OCI-LY1 (cell line): ENCODE data around the gene SIRT5.

Experiments
- H2AFZ ChIP-seq: fragments of 200-600 bp; sonication (generic), shearing (Covaris generic); 2 replicates; pipeline ENCODE4 v1.6.0; 2014; ENCODE audit warnings: antibody characterized with exemption, mild to moderate bottlenecking, low read length
- H3F3A ChIP-seq: fragments of 200-600 bp; sonication (generic), shearing (Covaris generic); 2 replicates; pipeline ENCODE4 v1.6.0; 2014; ENCODE audit warnings: mild to moderate bottlenecking, antibody characterized with exemption, low read length, moderate library complexity; ENCODE audit not compliant: insufficient read depth
- H3K27ac ChIP-seq: fragments of 200-600 bp; sonication (generic); 2 replicates; pipeline ENCODE4 v1.5.1; 2014; ENCODE audit warnings: low read length, mixed run types, mild to moderate bottlenecking, low read depth; ENCODE audit not compliant: poor library complexity, severe bottlenecking
- H3K27me3 ChIP-seq: fragments of 200-600 bp; sonication (generic); 2 replicates; pipeline ENCODE4 v1.6.0; 2014; ENCODE audit warnings: antibody characterized with exemption, mild to moderate bottlenecking, low read length, moderate library complexity; ENCODE audit not compliant: insufficient read depth
- H3K36me3 ChIP-seq: fragments of 200-600 bp; sonication (generic); 2 replicates; pipeline ENCODE4 v1.6.1; 2014; ENCODE audit warnings: mild to moderate bottlenecking, antibody characterized with exemption, low read length, moderate library complexity, mixed read lengths; ENCODE audit not compliant: insufficient read depth
- H3K4me1 ChIP-seq: fragments of 200-600 bp; sonication (generic); 2 replicates; pipeline ENCODE4 v1.5.1; 2014; ENCODE audit warnings: mild to moderate bottlenecking, low read length, moderate library complexity; ENCODE audit not compliant: insufficient read depth, severe bottlenecking
- H3K4me2 ChIP-seq: fragments of 200-600 bp; sonication (generic), shearing (Covaris generic); 2 replicates; pipeline ENCODE4 v1.6.1; 2014; ENCODE audit warnings: low read length
- H3K4me3 ChIP-seq: fragments of 200-600 bp; sonication (generic); 2 replicates; pipeline ENCODE4 v1.5.1; 2014; ENCODE audit warnings: low read length, low read depth, mild to moderate bottlenecking, mixed read lengths; ENCODE audit not compliant: poor library complexity, severe bottlenecking
- H3K79me2 ChIP-seq: fragments of 200-600 bp; shearing (Covaris generic); 2 replicates; pipeline ENCODE4 v1.6.1; 2016; ENCODE audit warnings: mixed run types, low read length, mixed read lengths; ENCODE audit not compliant: insufficient read depth
- H3K9ac ChIP-seq: fragments of 200-600 bp; sonication (generic), shearing (Covaris generic); 2 replicates; pipeline ENCODE4 v1.6.1; 2014; ENCODE audit warnings: mild to moderate bottlenecking, low read length, mixed read lengths
- H3K9me2 ChIP-seq: fragments of 200-600 bp; sonication (generic), shearing (Covaris generic); 2 replicates; pipeline ENCODE4 v1.6.1; 2014; ENCODE audit warnings: low read depth, mild to moderate bottlenecking, low read length, mixed read lengths
- H3K9me3 ChIP-seq: fragments of 200-600 bp; shearing (Covaris generic); 2 replicates; pipeline ENCODE4 v1.6.1; 2014; ENCODE audit warnings: low read length, mixed read lengths
- H4K20me1 ChIP-seq: fragments of 200-600 bp; sonication (generic), shearing (Covaris generic); 2 replicates; pipeline ENCODE4 v1.6.0; 2016; ENCODE audit warnings: mild to moderate bottlenecking, low read length; ENCODE audit not compliant: insufficient read depth
- EZH2 ChIP-seq: fragments of 200-600 bp; sonication (generic), shearing (Covaris generic); IDR thresholded peaks from 2 replicates; pipeline ENCODE4 v1.8.0; 2017; ENCODE audit warnings: borderline replicate concordance, mixed run types, mild to moderate bottlenecking, antibody characterized with exemption, low read length, moderate library complexity, mixed read lengths
- TF ChIP-seq, protein P1 (sequence below): fragments of 200-600 bp; sonication (generic), shearing (Covaris generic); IDR thresholded peaks from 2 replicates; pipeline ENCODE4 v1.5.1; 2017; ENCODE audit warnings: mild to moderate bottlenecking, antibody characterized with exemption, low read length, moderate library complexity, mixed read lengths

Gene SIRT5

DNA sequence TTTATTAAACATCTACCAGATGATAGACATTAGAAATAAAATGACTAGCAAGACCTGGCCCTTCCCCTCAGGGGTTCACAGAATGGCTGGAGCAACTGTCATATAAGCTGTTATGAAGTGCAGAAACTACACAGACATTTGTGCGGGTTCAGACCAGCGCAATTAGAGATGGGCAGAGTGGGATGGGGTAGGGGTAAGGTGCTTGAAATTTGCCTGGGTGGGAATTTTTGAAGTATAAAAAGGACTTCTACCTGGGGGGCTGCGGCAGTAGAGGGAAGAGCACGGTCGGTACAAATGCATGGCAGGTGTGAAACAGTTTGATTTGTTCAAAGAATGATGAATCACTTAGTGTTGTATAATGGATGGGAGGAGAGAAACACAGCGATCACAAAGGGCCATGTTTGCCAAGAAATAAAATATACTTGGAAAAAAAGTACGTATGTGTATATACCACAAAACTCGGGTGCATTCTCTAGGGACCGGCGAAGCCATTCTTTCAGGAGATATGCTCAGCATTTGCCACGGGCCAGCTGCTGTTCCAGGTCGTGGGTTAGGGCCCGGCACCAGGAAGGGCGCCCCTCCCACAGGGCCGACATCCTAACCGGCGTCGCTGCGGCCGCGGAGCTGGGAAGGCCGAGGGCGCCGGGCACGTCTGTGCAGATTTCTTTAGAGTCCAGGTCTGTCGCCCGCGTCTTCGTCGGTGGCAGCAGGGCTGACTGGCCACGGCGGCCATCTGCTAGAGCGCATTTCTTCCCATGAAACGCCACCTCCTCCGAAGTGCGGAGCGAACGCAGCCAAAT is 39.9 kb downstream of the SIRT5 start:
- peaks cover 26% of the 10 kb centered on the region for H3K36me3 ChIP-seq
- no peaks in the 10 kb centered on the region for H3K9me2 ChIP-seq
- H4K20me1 ChIP-seq = no peaks in the 10 kb centered on the region
- no peaks in the 10 kb centered on the region for H3K27me3 ChIP-seq
- no peak overlapping the region for H2AFZ ChIP-seq
- peak overlapping the region; percentile 95 for H3K4me2 ChIP-seq
- H3K79me2 ChIP-seq = peaks cover 16% of the 10 kb centered on the region
- H3K4me1 ChIP-seq = peaks cover 57% of the 10 kb centered on the region
- peaks cover 8% of the 10 kb centered on the region; the same call in 1 of the 2 replicates for H3F3A ChIP-seq
- no peaks in the 10 kb centered on the region for H3K9me3 ChIP-seq
- TF ChIP-seq, protein P1, sequence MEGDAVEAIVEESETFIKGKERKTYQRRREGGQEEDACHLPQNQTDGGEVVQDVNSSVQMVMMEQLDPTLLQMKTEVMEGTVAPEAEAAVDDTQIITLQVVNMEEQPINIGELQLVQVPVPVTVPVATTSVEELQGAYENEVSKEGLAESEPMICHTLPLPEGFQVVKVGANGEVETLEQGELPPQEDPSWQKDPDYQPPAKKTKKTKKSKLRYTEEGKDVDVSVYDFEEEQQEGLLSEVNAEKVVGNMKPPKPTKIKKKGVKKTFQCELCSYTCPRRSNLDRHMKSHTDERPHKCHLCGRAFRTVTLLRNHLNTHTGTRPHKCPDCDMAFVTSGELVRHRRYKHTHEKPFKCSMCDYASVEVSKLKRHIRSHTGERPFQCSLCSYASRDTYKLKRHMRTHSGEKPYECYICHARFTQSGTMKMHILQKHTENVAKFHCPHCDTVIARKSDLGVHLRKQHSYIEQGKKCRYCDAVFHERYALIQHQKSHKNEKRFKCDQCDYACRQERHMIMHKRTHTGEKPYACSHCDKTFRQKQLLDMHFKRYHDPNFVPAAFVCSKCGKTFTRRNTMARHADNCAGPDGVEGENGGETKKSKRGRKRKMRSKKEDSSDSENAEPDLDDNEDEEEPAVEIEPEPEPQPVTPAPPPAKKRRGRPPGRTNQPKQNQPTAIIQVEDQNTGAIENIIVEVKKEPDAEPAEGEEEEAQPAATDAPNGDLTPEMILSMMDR = no peak
- no peak for TF ChIP-seq EZH2
- peak overlapping the region; percentile 95 for H3K4me3 ChIP-seq
- H3K27ac ChIP-seq = peak overlapping the region; percentile 80
- peak overlapping the region; percentile 81 for H3K9ac ChIP-seq

DNA sequence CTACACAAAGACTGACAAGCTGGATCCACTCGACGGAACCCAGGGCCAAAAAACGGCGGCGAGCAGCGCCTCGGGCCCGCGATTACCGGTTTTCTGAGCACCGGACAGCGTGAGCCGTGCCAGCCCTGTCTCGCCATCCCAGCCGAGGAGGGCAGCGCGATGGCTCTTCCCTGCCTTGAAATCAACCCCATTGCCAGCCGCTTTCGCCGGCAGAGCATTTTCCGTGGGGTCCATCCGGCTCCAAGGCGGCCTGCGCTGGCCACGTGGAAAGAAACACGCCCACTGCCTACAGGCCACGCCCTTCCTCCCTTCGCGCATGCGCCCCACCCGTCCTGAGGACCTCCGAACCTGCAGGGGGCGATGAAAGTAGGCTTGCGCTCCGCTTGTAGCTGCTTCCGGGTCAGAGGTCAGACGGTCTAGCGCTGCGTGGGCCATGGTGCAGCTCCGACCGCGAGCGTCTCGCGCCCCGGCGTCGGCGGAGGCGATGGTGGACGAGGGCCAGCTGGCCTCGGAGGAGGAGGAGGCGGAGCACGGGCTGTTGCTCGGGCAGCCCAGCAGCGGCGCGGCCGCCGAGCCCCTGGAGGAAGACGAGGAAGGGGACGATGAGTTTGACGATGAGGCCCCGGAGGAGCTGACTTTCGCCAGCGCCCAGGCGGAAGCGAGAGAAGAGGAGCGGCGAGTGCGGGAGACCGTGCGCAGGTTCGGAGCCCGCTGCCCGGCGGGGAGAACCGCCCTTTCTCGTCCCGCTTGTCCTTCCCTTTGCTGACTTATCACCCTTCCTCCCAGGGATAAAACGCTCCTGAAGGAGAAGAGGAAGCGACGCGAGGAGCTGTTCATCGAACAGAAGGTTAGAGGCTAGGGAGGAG is 40.8 kb downstream of the SIRT5 start, which contains the start of gene NOL7:
Gene NOL7, plus strand, starts transcription at position 410 of the 866 bp plus-strand sequence. Its CDS starts 24 bp downstream, at position 434.
- peaks cover 8% of the 10 kb centered on the region for H3F3A ChIP-seq
- H3K9me2 ChIP-seq = no peaks in the 10 kb centered on the region
- H2AFZ ChIP-seq = no peak within 1 kb of the TSS
- TF ChIP-seq, protein P1 = peak; percentile 90
- TF ChIP-seq EZH2 = no peak
- no peaks in the 10 kb centered on the region for H4K20me1 ChIP-seq
- peaks cover 34% of the 10 kb centered on the region for H3K36me3 ChIP-seq
- peak within 1 kb of the TSS; percentile 95 for H3K4me3 ChIP-seq
- H3K4me2 ChIP-seq = peak within 1 kb of the TSS; percentile 95
- H3K9ac ChIP-seq = peak within 1 kb of the TSS; percentile 81
- peaks cover 57% of the 10 kb centered on the region for H3K4me1 ChIP-seq
- no peaks in the 10 kb centered on the region for H3K27me3 ChIP-seq
- H3K27ac ChIP-seq = peak within 1 kb of the TSS; percentile 80
- peaks cover 16% of the 10 kb centered on the region for H3K79me2 ChIP-seq
- H3K9me3 ChIP-seq = no peaks in the 10 kb centered on the region

GRCh38 chr6:13615792-13616120 is 41.4 kb downstream of the SIRT5 start:
- H3K79me2 ChIP-seq = peaks cover 16% of the 10 kb centered on the region
- peak overlapping the region; percentile 95 for H3K4me2 ChIP-seq
- peak overlapping the region; percentile 20 for H3K27ac ChIP-seq

More at GRCh38 chr6:13615792-13616120, 41.4 kb downstream of the SIRT5 start:
- Histone ChIP-seq H3K9ac (peak overlapping the region; percentile 81), H3K36me3 (peaks cover 40% of the 10 kb centered on the region), H3K4me3 (peak overlapping the region; percentile 95), H3K9me2 (no peaks in the 10 kb centered on the region), H3F3A (peaks cover 8% of the 10 kb centered on the region), H3K9me3 (no peaks in the 10 kb centered on the region), H2AFZ (no peak overlapping the region), H3K4me1 (peaks cover 54% of the 10 kb centered on the region), H4K20me1 (no peaks in the 10 kb centered on the region), H3K27me3 (no peaks in the 10 kb centered on the region)
- TF ChIP-seq, protein P1 = no peak
- no peak for TF ChIP-seq EZH2
